Lung (tissue), 12 donors: Measurements from ENCODE around the gene COL8A2. TPM values are rescaled to one million over a fixed set of nuclear protein-coding genes. Genes with fewer than 3 reads are reported as not detected.

Source experiments
- ATAC-seq: fragments of 200-7000 bp; cut with Tn5 transposase; one replicate; pipeline ENCODE4 v1.9.1; 2020; ENCODE audit warnings: moderate number of reproducible peaks; ENCODE audit not compliant: insufficient read depth, low FRiP score
- DNase-seq, 3 donors: peaks; one replicate each; pipeline ENCODE4 v3.0.0-alpha.2; 2013 to 2017
- H3K27ac ChIP-seq, 2 donors: one replicate each; pipeline ENCODE4 v1.5.1; 2013; ENCODE audit warnings: mild to moderate bottlenecking in 2 of 2, moderate library complexity in 2 of 2, control low read depth in 1 of 2, inconsistent platforms in 1 of 2, low read depth in 1 of 2, low read length in 1 of 2
- H3K27me3 ChIP-seq, 3 donors: one replicate each; pipeline ENCODE4 v1.5.1; 2013; ENCODE audit warnings: low read length in 2 of 3; ENCODE audit not compliant: control insufficient read depth in 3 of 3, insufficient read depth in 3 of 3
- H3K36me3 ChIP-seq, 4 donors: one replicate each; pipeline ENCODE4 v1.5.1; 2013; ENCODE audit warnings: low read length in 4 of 4, mild to moderate bottlenecking in 1 of 4, moderate library complexity in 1 of 4; ENCODE audit not compliant: control insufficient read depth in 4 of 4, insufficient read depth in 4 of 4
- H3K4me1 ChIP-seq, 5 donors: one replicate each; pipeline ENCODE4 v1.5.1; 2013; ENCODE audit warnings: low read length in 5 of 5, mild to moderate bottlenecking in 2 of 5, moderate library complexity in 1 of 5; ENCODE audit not compliant: control insufficient read depth in 5 of 5, insufficient read depth in 5 of 5
- H3K4me3 ChIP-seq: one replicate; pipeline ENCODE4 v1.5.1; 2013; ENCODE audit warnings: mild to moderate bottlenecking, control low read depth, moderate library complexity
- H3K9ac ChIP-seq, 2 donors: one replicate each; pipeline ENCODE4 v1.5.1; 2013; ENCODE audit warnings: low read length in 2 of 2, control low read depth in 1 of 2; ENCODE audit not compliant: insufficient read depth in 1 of 2
- H3K9me3 ChIP-seq, 4 donors: one replicate each; pipeline ENCODE4 v1.5.1; 2013; ENCODE audit warnings: low read length in 3 of 4, mild to moderate bottlenecking in 1 of 4, moderate library complexity in 1 of 4; ENCODE audit not compliant: control insufficient read depth in 4 of 4, insufficient read depth in 3 of 4
- WGBS, 2 donors: extraction: QIAGEN DNeasy Blood & Tissue Kit; methylation state at CpG; one replicate each; pipeline ENCODE4 v1.1.7; 2013; 5-methylcytosine and 5-hydroxymethylcytosine counted together
- polyA plus RNA-seq, 2 donors: library from polyadenylated mRNA; stranded (reverse); fragments of 200-250 nt; gene quantifications; one replicate each; pipeline ENCODE4 v1.2.1, GENCODE V29; 2013
- total RNA-seq, 2 donors: library from RNA; depleted of rRNA in 1 of 2; stranded (reverse); fragments of >200 nt in 1 of 2; gene quantifications; one replicate each; pipeline ENCODE4 v1.2.1, GENCODE V29; 2014 to 2021
- TF ChIP-seq, protein P1 (sequence below): IDR thresholded peaks from 2 replicates; pipeline ENCODE4 v1.5.1; 2012; ENCODE audit warnings: mild to moderate bottlenecking; ENCODE audit errors: control extremely low read depth, extremely low read depth
- donor health status: control.
- donor health status: control.
- donor health status: Bipolar disorder and iron deficiency.
- donor health status: healthy.
- donor health status: DM: yes; HTN: yes; CAD: no.

The COL8A2 gene
- total and polyA plus RNA-seq, 4 donors, result 2.0 to 6.0 (median 3.3) TPM

DNA sequence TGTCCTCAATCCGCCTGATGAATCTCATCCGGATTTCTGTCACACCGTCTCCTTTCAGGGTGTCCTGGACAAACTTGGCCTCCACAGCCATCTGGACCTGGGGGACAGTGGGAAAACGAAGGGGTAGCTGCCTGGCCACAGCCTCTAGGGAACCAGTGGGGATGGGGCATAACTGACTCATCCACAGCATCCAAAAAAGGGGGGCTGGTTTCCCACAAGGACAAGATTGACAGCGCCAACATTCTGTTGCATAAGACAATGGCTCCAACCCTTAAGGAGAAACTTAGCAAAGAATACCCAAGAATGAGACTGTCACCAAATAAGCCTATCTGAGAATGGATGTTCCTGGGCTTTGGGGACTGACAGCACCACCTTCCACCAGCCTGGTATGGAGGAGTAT lies 12.2 kb upstream of the COL8A2 start:
- no peak overlapping the region for H3K9ac ChIP-seq
- H3K9me3 ChIP-seq, result no peaks in the 10 kb centered on the region
- H3K4me3 ChIP-seq, result no peak overlapping the region
- no peak for DNase-seq
- H3K36me3 ChIP-seq, result peaks cover 0 to 18% (median 7%) of the 10 kb centered on the region in 4 donors
- TF ChIP-seq, protein P1, sequence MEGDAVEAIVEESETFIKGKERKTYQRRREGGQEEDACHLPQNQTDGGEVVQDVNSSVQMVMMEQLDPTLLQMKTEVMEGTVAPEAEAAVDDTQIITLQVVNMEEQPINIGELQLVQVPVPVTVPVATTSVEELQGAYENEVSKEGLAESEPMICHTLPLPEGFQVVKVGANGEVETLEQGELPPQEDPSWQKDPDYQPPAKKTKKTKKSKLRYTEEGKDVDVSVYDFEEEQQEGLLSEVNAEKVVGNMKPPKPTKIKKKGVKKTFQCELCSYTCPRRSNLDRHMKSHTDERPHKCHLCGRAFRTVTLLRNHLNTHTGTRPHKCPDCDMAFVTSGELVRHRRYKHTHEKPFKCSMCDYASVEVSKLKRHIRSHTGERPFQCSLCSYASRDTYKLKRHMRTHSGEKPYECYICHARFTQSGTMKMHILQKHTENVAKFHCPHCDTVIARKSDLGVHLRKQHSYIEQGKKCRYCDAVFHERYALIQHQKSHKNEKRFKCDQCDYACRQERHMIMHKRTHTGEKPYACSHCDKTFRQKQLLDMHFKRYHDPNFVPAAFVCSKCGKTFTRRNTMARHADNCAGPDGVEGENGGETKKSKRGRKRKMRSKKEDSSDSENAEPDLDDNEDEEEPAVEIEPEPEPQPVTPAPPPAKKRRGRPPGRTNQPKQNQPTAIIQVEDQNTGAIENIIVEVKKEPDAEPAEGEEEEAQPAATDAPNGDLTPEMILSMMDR, result no peak
- H3K27ac ChIP-seq, result peak overlapping the region; percentile 12 to 65
- no peaks in the 10 kb centered on the region for H3K27me3 ChIP-seq
- ATAC-seq, result no peak
- whole genome bisulfite sequencing, 2 donors, result 78 to 85% methylated on average over 5 of the region's 5 CpGs
- H3K4me1 ChIP-seq, result peaks cover 0 to 34% (median 0%) of the 10 kb centered on the region in 5 donors

DNA sequence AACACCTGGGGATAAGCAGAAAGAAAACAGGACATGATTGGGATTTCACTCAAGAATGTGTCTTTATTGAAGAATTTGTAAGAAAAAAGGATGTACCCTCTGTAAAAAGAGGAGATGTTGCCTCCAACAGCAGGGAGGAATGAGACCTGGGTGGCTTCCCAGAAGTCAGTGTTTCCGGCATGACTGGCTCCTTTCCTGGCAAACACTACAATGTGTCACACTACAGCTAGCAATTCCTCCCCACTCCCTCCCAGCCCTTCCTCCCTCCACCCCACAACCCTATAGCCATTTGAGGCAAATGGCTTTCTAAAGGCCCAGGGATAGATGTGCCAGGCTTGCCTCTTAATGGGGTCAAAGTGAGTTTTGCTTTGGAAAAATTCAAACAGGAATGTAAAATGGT lies 11.5 kb upstream of the COL8A2 start:
- no peaks in the 10 kb centered on the region for H3K9me3 ChIP-seq
- H3K36me3 ChIP-seq, result peaks cover 0 to 18% (median 7%) of the 10 kb centered on the region in 4 donors
- ATAC-seq, result peak; percentile 55
- no peak for DNase-seq
- H3K27me3 ChIP-seq, result no peaks in the 10 kb centered on the region
- H3K27ac ChIP-seq, result peak overlapping the region; percentile 70
- WGBS, 2 donors, result 35 to 75% methylated on average over 1 of the region's 1 CpG
- H3K4me3 ChIP-seq, result no peak overlapping the region
- no peak overlapping the region for H3K9ac ChIP-seq
- TF ChIP-seq, protein P1, result no peak
- H3K4me1 ChIP-seq, result peaks cover 0 to 30% (median 0%) of the 10 kb centered on the region in 5 donors

DNA sequence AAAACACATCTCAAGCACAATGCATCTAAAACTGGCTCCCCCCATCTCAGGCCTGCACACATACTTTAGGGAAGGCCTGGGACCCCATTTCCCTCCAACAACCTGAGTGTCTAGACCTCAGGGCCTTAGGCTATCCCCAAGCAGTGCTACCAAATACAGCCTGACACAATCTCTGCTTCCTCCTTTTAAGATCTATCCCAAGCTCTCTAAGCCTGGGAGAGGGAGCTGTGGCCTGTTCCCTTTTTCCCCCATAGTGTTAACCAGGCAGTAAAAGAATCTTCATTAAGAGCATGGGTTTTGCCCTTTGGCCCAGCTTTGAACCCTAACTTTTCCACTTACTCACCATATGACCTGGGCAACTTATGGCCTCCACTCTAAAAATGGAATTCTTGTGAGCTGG lies 10.8 kb upstream of the COL8A2 start:
- DNase-seq (no peak), ATAC-seq (no peak)
- Histone ChIP-seq H3K9me3 (no peaks in the 10 kb centered on the region), H3K27me3 (no peaks in the 10 kb centered on the region), H3K36me3 (peaks cover 0 to 18% (median 7%) of the 10 kb centered on the region in 4 donors), H3K4me1 (peaks cover 0 to 30% (median 0%) of the 10 kb centered on the region in 5 donors), H3K27ac (peak overlapping the region; percentile 70), H3K4me3 (no peak overlapping the region), H3K9ac (no peak overlapping the region)
- TF ChIP-seq, protein P1, result no peak

DNA sequence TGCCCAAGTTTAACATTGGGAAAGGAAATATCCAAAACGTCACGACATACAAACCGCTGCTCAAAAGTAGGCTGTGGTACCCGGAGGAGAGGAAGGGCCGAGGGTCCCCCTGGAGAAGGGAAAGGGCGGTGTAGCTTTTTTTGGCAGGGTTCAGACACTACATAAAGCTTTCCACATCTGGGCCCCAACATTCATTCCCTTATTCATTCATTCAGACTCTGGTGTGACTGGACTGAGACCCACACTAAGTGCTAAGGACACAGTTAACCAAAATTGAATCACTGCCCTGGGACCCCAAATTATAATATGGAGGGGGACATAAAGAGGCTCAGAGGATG lies 10.3 kb upstream of the COL8A2 start:
- no peak overlapping the region for H3K9ac ChIP-seq
- H3K4me1 ChIP-seq, result peaks cover 0 to 30% (median 0%) of the 10 kb centered on the region in 5 donors
- DNase-seq (no peak), ATAC-seq (no peak)
- WGBS, 2 donors, result 68 to 74% methylated on average over 6 of the region's 6 CpGs
- TF ChIP-seq, protein P1, result no peak
- H3K9me3 ChIP-seq, result no peaks in the 10 kb centered on the region
- H3K27ac ChIP-seq, result peak overlapping the region in 1 of 2 donors; percentile 59
- H3K4me3 ChIP-seq, result no peak overlapping the region
- peaks cover 0 to 18% (median 7%) of the 10 kb centered on the region in 4 donors for H3K36me3 ChIP-seq
- no peaks in the 10 kb centered on the region for H3K27me3 ChIP-seq
